ENCODE data around the gene ADAP2. TPM values are rescaled to one million over a fixed set of nuclear protein-coding genes. Genes with fewer than 3 reads are reported as not detected.
"Not testable (repeated sequence)": the region's sequence is repeated elsewhere in the genome, so short reads cannot be mapped to it uniquely, and the experiment has no call there.

ADAP2 gene
- total RNA-seq, 4 donors from 2014 or later = 3.0 to 15.0 (median 9.4) TPM

- 83 to 90% methylated on average over 1 to 3 of the region's 3 CpGs for WGBS, 2 donors
- no peak overlapping the region for H3K27ac ChIP-seq
- H3K4me1 ChIP-seq = no peaks in the 10 kb centered on the region
- H3K4me3 ChIP-seq = no peak overlapping the region
- peaks cover 0 to 14% (median 0%) of the 10 kb centered on the region in 4 donors for H3K27me3 ChIP-seq
- no peaks in the 10 kb centered on the region for H3K36me3 ChIP-seq
- intact Hi-C loops (cut with DNase I) = no loop called here
- TF ChIP-seq POLR2A (IDR thresholded peaks at IDR 0.05) (no peak), CTCF (IDR thresholded peaks at IDR 0.05) (no peak)
- no peaks in the 10 kb centered on the region for H3K9me3 ChIP-seq
- DNase-seq = no peak
Measured at GRCh38 chr17:30930495-30930894, 8.8 kb downstream of the ADAP2 start.

GRCh38 chr17:30931582-30931981 lies 9.8 kb downstream of the ADAP2 start:
- DNase-seq; H3K9me3 ChIP-seq; H3K36me3 ChIP-seq; H3K27ac ChIP-seq; H3K27me3 ChIP-seq; intact Hi-C loops (cut with DNase I); H3K4me1 ChIP-seq; H3K4me3 ChIP-seq: not testable (repeated sequence)
- 86 to 92% methylated on average over 8 of the region's 8 CpGs for WGBS, 2 donors

- Histone ChIP-seq H3K9me3 (no peaks in the 10 kb centered on the region), H3K27me3 (no peaks in the 10 kb centered on the region), H3K27ac (no peak overlapping the region), H3K4me1 (no peaks in the 10 kb centered on the region), H3K4me3 (no peak overlapping the region), H3K36me3 (no peaks in the 10 kb centered on the region)
- no peak for DNase-seq
- WGBS, 2 donors = 62 to 65% methylated on average over 5 of the region's 5 CpGs
- intact Hi-C loops (cut with DNase I) = no loop called here
- TF ChIP-seq POLR2A (IDR thresholded peaks at IDR 0.05) (no peak), CTCF (IDR thresholded peaks at IDR 0.05) (no peak)
Measured at GRCh38 chr17:30933966-30934365, 12.2 kb downstream of the ADAP2 start.

- Histone ChIP-seq H3K9me3 (no peaks in the 10 kb centered on the region), H3K27ac (peak overlapping the region in 1 of 4 donors; percentile 9), H3K4me3 (no peak overlapping the region), H3K36me3 (no peaks in the 10 kb centered on the region), H3K27me3 (no peaks in the 10 kb centered on the region), H3K4me1 (no peaks in the 10 kb centered on the region)
- TF ChIP-seq CTCF (IDR thresholded peaks at IDR 0.05) = no peak
- TF ChIP-seq POLR2A (IDR thresholded peaks at IDR 0.05) = no peak
- DNase-seq = no peak
- intact Hi-C loops (cut with DNase I) = no loop called here
- 77 to 81% methylated on average over 13 of the region's 13 CpGs for WGBS, 2 donors
Measured at GRCh38 chr17:30939051-30939689, 17.4 kb downstream of the ADAP2 start.

- H3K4me3 ChIP-seq = no peak overlapping the region
- intact Hi-C loops (cut with DNase I) = no loop called here
- no peak overlapping the region for H3K27ac ChIP-seq
- WGBS, 2 donors = 58 to 64% methylated on average over 4 of the region's 4 CpGs
- TF ChIP-seq CTCF (IDR thresholded peaks at IDR 0.05) = no peak
- TF ChIP-seq POLR2A (IDR thresholded peaks at IDR 0.05) = no peak
- H3K36me3 ChIP-seq = no peaks in the 10 kb centered on the region
- no peaks in the 10 kb centered on the region for H3K27me3 ChIP-seq
- H3K4me1 ChIP-seq = no peaks in the 10 kb centered on the region
- no peak for DNase-seq
- H3K9me3 ChIP-seq = no peaks in the 10 kb centered on the region
Measured at GRCh38 chr17:30942308-30943079, 20.7 kb downstream of the ADAP2 start.
